Activated CD8-positive, alpha-beta memory T cell treated with anti-CD3 and anti-CD28 coated beads, Interleukin-2, amount 50 U/mL, for 24 hours (primary cell): Measurements from ENCODE around the gene ASCL5.

ENCODE experiments used
- DNase-seq: peaks from one replicate; pipeline ENCODE4 v3.0.0-alpha.2; 2020; ENCODE audit errors: extremely low read depth

Gene ASCL5

GRCh38 chr1:201153474-201154388, 26.7 kb upstream of the ASCL5 start:
- no peak for DNase-seq

DNA sequence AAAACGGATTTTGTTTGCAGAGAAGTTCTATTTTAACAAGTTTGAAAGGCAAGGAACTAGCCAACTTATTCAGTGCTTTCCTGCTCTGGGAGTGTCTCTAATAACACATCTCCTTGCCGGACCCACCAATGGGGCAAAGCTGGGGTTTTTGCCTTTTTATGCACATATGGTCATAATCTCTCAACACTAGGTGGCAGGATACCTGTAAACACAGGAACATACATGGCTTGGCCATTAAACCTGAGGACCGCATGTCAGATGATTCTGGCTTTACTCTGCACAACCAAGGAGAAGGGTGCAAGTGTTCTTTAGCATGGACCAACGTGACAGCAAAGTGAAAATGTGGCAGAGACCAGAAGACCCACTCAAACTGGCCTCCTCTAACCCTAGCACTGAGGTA, 22.4 kb upstream of the ASCL5 start:
- DNase-seq = no peak

DNA sequence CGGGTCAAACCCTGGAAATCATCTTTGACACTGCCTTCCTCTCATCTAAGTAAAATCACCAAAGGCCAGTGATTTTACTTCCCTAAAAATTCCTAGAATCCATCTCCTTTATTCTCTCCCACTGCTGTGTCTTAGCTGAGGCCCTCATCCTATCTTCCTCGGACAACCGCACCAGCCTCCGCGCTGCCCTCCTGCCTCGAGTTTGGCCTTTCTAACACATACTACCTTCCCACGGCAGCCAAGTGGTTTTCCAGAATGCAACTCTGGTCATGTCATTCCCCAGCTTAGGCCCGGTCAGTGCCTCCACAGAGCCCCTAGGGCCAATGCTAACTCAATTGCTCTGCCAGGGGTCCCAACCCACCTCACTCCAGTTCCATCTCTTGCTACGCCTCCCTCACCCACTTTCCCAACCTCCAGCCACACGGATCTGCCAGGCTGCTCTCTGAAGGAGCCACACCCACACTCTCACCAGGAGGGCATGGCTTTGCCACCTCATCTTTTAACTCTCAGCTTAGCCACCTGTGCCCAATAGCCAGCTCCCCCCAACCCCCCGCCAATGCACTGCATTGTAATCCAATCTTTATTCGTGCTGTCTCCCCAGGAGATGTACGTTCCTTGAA, 20.5 kb upstream of the ASCL5 start:
- no peak for DNase-seq

GRCh38 chr1:201146626-201147390, 19.8 kb upstream of the ASCL5 start:
- DNase-seq = no peak

DNA sequence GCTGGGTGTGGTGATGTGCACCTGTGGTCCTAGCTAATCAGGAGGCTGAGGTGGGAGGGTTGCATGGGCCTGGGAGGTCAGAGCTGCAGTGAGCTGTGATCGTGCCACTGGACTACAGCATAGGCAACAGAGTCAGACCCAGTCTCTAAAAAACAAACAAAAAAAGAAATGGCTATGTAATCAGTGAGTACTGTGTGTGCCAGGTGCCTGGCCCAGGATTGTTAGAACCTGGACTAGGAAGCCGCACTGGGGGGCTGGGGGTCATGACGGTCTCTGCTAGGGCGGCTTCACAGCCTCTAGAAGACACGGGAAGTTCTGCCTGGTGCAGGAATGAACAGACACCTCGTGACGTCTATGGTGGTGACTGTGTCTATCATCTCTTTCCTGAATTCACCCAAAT, 18.8 kb upstream of the ASCL5 start:
- DNase-seq = no peak

DNA sequence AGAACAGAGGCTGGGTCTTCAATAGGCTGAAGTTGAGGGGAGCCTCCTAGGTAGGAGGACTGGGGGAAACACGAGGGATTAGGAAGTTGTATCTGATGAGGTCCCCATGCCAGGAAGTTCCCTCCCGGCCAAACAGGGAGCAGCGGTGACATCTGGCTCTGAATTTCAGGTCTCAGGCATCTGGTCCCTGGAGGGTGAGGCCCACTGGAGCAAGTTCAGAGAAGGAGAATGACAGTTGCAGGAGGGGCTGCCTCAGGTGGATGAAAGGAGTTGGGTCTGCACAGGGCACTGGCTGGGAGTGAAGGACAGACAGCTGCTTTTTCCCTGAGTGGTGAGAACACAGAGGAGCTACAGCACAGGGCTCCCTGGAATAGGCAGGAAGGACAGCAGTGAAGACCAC, 18.1 kb upstream of the ASCL5 start:
- DNase-seq = no peak

DNA sequence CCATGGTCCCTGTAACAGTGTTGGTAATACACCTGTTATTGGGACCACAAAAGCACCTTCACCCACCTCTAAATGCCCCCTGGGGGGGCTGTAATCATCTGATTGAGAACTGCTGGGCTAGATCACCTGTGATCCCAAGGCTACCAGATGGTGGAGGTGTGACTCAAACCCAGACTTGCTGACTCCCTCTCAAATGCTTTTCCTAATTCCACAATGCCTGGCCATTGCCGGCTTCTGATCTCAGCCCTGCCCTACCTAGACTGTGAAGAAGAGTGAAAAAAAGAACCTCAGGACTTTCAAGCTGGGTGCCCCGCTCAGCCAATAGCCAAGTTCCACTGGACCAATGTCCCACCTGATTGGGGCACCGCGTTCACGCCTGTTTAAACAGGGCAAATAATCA, 17.7 kb upstream of the ASCL5 start:
- no peak for DNase-seq

GRCh38 chr1:201143726-201144635, 17.0 kb upstream of the ASCL5 start:
- no peak for DNase-seq

DNA sequence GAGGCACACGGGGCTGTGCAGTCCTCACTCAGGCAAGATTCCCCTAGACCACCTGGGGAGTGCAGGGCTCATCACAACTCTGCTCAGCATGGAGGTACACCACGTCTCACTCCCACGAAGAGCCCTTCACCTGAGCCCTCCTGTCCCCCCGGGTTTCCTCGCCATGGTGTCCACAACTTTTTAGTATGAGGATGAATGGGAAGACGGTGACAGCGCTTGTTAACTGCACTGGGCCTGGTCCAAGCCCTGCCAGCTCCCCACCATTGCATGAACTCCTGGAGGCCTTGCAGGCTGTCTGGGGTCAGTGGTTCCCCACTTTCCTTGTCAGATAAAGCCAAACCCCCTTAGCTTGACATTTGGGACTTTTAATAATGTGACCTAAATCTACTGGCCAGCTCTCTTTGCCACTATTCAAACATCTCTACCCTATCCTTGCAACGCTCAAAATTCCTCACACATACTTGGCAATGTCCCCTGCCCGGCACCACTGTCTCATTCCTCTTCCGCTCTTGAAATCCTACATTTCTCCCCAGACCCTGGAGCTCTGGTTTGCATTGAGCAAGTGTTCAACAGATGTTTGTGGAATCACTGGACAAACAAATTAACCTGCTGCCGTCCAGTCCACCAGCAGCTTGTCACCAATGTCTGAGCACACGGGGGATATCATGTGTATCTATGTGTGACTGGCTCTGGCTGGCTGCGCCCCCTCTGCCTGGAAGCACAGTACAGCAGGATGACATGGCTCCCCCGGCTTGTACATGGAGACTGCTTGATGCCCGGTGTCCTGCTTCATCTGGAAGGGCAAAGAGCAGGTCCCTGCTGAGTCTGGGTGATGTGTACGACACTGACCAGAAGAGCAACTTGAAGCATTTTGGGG, 16.1 kb upstream of the ASCL5 start:
- no peak for DNase-seq

DNA sequence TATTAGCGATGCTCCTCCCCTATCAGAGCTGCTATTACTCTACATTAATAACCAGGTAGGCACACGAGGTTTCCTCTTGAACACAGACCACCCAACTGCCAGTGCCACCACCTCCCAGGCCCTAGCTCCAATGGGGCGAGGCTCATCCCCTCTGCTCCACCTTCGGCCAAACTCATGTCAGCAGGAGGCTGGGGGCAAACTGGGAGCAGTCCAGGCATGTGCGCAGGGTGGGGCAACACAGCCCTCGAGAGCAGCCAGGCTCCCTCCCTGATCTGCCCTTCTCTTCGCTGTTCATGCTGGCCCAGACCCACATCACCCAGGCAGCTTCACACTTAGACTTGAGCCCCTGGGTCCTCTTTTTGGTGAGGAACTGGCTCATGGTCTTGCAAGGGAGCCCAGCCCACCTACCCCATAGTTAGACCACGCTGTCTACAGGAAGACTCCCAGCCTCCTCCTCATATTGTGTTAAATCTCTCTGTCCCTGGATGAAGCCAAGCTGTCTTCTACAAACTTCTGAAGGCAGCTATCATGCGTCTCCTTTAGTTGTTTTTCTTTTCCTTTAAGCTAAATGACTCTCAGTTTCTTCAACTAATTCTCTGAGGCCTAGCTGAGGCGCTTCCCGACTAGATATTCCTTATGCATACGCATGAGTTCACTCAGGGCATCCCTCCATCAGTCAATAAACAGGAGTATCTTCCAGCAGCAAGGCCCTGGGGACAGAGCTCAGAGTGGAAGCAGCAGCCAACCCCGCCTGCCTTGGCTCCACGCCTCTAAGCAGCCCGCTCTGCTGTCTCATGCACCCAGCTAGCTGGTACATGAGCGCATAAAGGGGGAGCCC, 15.2 kb upstream of the ASCL5 start:
- no peak for DNase-seq

- DNase-seq = no peak
Measured at GRCh38 chr1:201141418-201141817, 14.4 kb upstream of the ASCL5 start.

- no peak for DNase-seq
Measured at GRCh38 chr1:201140941-201141260, 13.9 kb upstream of the ASCL5 start.

DNA sequence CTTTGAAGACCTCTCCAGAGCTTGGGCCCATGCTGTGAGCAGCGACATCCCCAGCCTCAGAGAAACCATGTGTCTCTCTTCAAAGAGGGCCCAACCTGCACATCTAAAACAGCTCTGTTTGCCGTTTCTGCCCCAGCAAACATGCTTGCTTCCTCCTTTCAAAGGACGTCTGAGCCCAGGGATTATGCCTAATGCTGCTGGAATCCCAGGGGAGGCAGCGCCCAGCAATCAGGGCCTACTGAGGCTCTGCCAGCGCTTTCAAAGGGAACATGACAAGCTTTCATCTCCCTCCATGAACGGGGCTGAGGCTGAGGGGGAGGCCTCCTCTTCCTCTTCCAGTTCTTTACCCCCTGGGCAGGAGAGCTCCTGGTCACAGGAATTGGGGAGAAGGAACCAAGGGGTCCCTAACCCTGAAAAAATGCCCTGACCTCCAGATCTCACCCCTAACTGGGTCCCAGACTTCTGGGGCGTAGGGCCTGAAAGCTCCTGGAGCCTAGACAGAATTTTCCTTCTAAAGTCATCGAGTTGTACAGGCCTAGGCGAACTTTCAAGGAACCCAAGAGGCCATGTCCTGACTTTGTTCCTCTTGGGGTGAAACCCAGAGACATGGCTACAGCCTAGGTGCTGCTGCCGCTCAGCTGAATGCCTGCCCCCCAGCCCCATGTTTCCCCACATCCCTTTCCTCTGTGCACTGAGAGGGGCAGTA, 13.4 kb upstream of the ASCL5 start:
- no peak for DNase-seq

- DNase-seq = no peak
Measured at GRCh38 chr1:201139756-201140155, 12.8 kb upstream of the ASCL5 start.

DNA sequence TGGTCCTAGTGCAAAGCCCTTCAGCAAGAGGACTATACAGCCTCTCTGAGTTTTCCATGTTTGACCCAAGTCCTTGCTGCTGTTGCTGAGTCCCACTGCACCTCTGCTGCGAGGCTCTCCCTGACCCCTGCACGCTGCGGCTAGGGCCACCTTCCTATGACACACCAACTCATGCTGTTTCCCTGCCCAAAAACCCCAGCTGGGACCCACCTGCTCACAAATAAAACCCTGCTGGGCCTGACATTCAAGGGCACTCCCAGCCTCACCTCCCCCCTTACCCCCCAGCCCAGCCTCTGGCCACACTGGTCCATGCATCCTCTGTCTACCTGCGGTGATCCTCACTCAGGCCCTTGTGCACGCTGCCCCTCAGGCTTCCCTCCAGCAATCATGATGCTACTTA, 12.3 kb upstream of the ASCL5 start:
- DNase-seq = no peak

DNA sequence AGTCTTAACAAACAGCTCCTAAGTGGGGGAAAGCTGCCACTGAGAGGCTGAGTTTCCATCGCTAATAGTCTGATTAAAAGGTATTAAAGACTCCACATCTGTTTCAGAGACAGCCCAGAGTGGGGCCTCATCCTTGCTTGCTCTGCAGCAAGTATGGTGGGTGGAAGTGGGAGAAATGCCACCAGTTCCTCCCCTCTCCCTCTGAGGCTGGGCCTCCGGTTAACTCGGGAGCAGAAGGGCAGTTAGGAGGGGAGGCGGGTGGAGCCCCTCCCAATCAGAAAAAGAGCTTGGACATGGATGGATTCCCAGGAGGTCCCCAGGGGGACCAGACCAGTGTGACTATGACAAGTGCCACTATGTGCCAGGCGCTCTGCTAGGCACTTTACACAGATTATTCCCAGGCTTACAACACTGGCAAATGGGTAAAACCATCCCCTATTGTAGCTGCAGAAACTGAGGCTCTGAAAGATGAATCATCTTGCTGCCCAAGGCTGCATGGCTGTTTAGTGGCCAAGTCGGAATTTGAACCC, 11.4 kb upstream of the ASCL5 start:
- no peak for DNase-seq

GRCh38 chr1:201137579-201138310, 10.8 kb upstream of the ASCL5 start:
- no peak for DNase-seq

DNA sequence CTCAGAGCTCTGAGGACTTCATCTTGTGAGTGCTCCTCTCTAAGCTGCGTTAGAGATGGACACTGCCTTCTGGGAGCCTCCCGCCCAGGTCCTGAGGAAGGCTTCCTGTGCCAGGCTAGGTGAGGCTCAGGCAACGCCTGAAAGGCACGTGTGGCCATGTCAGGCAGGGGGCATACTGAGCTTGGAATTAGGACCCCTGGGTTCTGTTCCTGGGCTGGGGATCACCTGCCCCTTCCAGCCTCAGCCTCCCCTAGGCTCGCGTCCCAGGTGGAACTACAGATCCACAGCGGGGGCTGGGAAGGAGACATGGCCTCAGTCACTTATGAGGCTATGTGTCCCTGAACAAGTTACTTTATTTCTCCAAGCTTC, 10.0 kb upstream of the ASCL5 start:
- no peak for DNase-seq
